ENCODE results near the gene FOXL2NB. TPM values are rescaled to one million over a fixed set of nuclear protein-coding genes. Genes with fewer than 3 reads are reported as not detected.

Gene FOXL2NB
- total and polyA plus RNA-seq, 7 experiments from 2014 or later, result not detected

DNA sequence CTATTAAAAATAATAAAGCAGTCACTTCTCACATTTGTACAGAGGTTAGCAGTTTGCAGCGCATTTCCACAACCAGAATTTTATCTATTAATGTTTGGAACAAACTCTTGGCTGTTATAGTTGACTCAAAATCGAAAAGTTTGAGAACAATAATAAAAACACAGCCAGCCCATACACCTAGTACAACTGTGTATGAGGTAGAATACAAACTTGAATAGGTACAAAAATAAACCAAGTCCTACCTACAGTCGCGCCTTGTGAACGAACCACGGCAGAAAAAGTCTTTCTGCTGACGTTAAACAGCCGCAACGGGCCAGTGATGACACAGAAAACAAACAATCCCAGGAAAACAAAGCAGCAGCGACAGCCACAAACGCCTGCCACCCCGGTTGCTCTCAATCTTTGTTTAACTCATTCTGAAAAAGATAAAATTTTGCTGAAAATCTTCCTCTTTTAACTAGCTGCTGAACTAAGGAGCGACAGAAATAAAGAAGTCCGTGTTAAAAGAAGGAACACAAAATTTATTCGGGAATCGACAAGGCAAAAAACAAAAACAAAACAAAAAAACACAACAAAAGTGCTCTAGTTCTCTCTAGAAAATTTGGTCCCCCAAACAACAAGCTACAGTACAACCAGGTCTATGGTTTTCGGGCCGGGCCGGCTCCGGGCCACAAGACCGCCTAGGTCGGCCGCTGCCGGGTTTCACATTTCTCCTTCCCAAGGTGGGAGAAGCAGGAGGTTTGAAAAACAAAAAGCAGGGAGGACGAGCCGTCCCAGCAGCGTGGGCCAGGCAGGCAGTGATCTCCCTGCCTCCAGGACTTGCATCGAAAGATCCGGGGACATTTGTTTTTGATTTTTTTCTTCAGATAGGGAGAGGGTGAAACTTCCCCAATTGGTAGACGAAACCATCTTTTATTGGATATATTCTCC, 3.0 kb upstream of the FOXL2NB start:
- no peaks in the 10 kb centered on the region for H3K36me3 ChIP-seq (ENCODE audit: control insufficient read depth in 2 of 3, insufficient read depth in 3 of 3, low read length in 3 of 3)
- H3K4me3 ChIP-seq (ENCODE audit: low read length), result no peak overlapping the region
- H3K9me3 ChIP-seq (ENCODE audit: control insufficient read depth in 2 of 3, low read length in 3 of 3), result no peaks in the 10 kb centered on the region
- intact Hi-C loops (cut with micrococcal nuclease), result no loop called here
- peak overlapping the region; percentile 48 to 95 (median 82) for H3K4me3 Mint-ChIP-seq
- H3K27ac Mint-ChIP-seq, result peak overlapping the region in 2 of 9 donors; percentile 28 to 71
- peak in 1 of 9 donors; percentile 19 for DNase-seq
- no peak overlapping the region for H3K27ac ChIP-seq (ENCODE audit: low read depth, low read length)
- H3K27me3 ChIP-seq (ENCODE audit: control insufficient read depth in 2 of 2, insufficient read depth in 2 of 2, low read length in 2 of 2), result peaks cover 13 to 78% of the 10 kb centered on the region in 2 donors
- peaks cover 0 to 2% (median 0%) of the 10 kb centered on the region in 5 donors for H3K36me3 Mint-ChIP-seq
- POLR2A ChIA-PET, result no interaction called here
- peaks cover 14 to 15% of the 10 kb centered on the region in 2 donors for H3K4me1 ChIP-seq (ENCODE audit: control insufficient read depth in 2 of 2, insufficient read depth in 2 of 2, low read length in 2 of 2)
- peaks cover 26 to 50% (median 33%) of the 10 kb centered on the region in 7 donors for H3K4me1 Mint-ChIP-seq
- H3K27me3 Mint-ChIP-seq, result peaks cover 66 to 92% (median 84%) of the 10 kb centered on the region in 5 donors
- no peak for ATAC-seq
- CTCF ChIA-PET, result no interaction called here
- H3K9me3 Mint-ChIP-seq, result peaks cover 0 to 4% (median 0%) of the 10 kb centered on the region in 11 donors

DNA sequence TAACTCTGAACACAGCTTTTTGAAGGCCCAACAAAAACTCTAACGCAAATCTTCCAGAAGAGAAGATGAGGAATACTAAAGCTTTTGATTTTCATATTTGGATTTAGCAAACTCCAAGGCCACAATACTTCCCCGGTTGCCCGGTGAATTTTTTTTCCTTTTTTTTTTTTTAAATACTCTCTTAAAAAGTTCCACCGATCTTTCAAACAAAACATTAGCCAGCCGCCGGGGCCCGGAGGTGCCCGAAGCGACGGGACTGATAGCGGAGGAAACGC, 2.4 kb upstream of the FOXL2NB start:
- H3K4me3 Mint-ChIP-seq, result peak overlapping the region in 9 of 10 donors; percentile 75 to 95 (median 82)
- CTCF ChIA-PET, result no interaction called here
- Histone ChIP-seq H3K4me1 (ENCODE audit: control insufficient read depth in 2 of 2, insufficient read depth in 2 of 2, low read length in 2 of 2) (peaks cover 8 to 18% of the 10 kb centered on the region in 2 donors), H3K27me3 (ENCODE audit: control insufficient read depth in 2 of 2, insufficient read depth in 2 of 2, low read length in 2 of 2) (peaks cover 13 to 77% of the 10 kb centered on the region in 2 donors), H3K4me3 (ENCODE audit: low read length) (no peak overlapping the region), H3K27ac (ENCODE audit: low read depth, low read length) (no peak overlapping the region), H3K36me3 (ENCODE audit: control insufficient read depth in 2 of 3, insufficient read depth in 3 of 3, low read length in 3 of 3) (no peaks in the 10 kb centered on the region), H3K9me3 (ENCODE audit: control insufficient read depth in 2 of 3, low read length in 3 of 3) (no peaks in the 10 kb centered on the region)
- DNase-seq (no peak), ATAC-seq (no peak)
- H3K27ac Mint-ChIP-seq, result peak overlapping the region in 1 of 9 donors; percentile 71
- H3K36me3 Mint-ChIP-seq, result peaks cover 0 to 2% (median 0%) of the 10 kb centered on the region in 5 donors
- peaks cover 29 to 50% (median 38%) of the 10 kb centered on the region in 7 donors for H3K4me1 Mint-ChIP-seq
- peaks cover 72 to 92% (median 84%) of the 10 kb centered on the region in 5 donors for H3K27me3 Mint-ChIP-seq
- peaks cover 0 to 4% (median 0%) of the 10 kb centered on the region in 11 donors for H3K9me3 Mint-ChIP-seq
- POLR2A ChIA-PET, result no interaction called here
- intact Hi-C loops (cut with micrococcal nuclease), result no loop called here

DNA sequence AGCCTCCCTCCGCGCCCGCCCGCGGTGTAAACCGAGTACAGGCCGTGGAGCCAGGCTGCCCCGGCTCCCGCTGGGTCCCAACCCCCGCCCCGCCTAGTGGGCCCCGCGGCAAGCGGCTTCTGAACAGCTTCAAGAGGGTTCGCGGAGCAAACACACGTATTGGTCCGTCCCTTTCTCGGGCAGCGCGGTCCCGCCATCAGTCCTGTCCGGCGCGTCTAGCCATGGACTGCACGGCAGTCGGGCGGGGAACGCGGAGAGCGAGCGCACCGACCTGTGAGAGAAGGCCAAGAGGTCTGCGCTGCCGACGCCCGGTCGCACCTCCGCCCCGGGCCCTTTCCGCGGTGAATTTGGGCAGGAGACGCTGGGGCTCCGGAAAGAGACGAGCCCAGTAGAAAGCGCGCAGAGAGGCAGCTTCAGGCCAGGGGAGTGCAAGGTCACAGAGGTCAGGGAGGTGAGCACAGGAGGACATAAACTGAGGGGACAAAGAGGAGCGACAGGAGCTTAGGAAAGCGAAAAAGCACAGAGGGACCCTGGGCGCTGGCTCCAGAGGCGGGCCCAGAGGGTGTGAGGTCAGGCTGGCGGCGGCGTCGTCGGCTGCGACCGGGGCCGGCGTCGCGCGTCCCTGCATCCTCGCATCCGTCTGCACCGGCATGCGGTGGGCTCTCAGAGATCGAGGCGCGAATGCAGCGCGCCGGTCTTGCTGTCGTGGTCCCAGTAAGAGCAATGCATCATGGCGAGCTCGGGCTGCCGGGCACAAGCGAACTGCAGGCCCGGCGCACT, 1.9 kb upstream of the FOXL2NB start:
- peaks cover 13 to 74% of the 10 kb centered on the region in 2 donors for H3K27me3 ChIP-seq (ENCODE audit: control insufficient read depth in 2 of 2, insufficient read depth in 2 of 2, low read length in 2 of 2)
- Mint-ChIP-seq H3K27me3 (peaks cover 72 to 90% (median 80%) of the 10 kb centered on the region in 5 donors), H3K4me1 (peaks cover 28 to 48% (median 37%) of the 10 kb centered on the region in 7 donors), H3K9me3 (peaks cover 0 to 4% (median 0%) of the 10 kb centered on the region in 11 donors), H3K4me3 (peak overlapping the region; percentile 75 to 95 (median 86)), H3K36me3 (peaks cover 0 to 2% (median 0%) of the 10 kb centered on the region in 5 donors), H3K27ac (peak overlapping the region in 1 of 9 donors; percentile 92)
- POLR2A ChIA-PET, result no interaction called here
- intact Hi-C loops (cut with micrococcal nuclease), result loop anchor here (5.0 kb wide), 2 partner anchors 732 to 1178 kb away; partner anchors contain the start of gene NMNAT3 (in 1 of the 2)
- ATAC-seq (peak; percentile 5), DNase-seq (peak in 1 of 9 donors; percentile 17)
- H3K27ac ChIP-seq (ENCODE audit: low read depth, low read length), result no peak overlapping the region
- peaks cover 6 to 19% of the 10 kb centered on the region in 2 donors for H3K4me1 ChIP-seq (ENCODE audit: control insufficient read depth in 2 of 2, insufficient read depth in 2 of 2, low read length in 2 of 2)
- H3K36me3 ChIP-seq (ENCODE audit: control insufficient read depth in 2 of 3, insufficient read depth in 3 of 3, low read length in 3 of 3), result no peaks in the 10 kb centered on the region
- peak overlapping the region; percentile 30 for H3K4me3 ChIP-seq (ENCODE audit: low read length)
- H3K9me3 ChIP-seq (ENCODE audit: control insufficient read depth in 2 of 3, low read length in 3 of 3), result no peaks in the 10 kb centered on the region
- CTCF ChIA-PET, result no interaction called here

DNA sequence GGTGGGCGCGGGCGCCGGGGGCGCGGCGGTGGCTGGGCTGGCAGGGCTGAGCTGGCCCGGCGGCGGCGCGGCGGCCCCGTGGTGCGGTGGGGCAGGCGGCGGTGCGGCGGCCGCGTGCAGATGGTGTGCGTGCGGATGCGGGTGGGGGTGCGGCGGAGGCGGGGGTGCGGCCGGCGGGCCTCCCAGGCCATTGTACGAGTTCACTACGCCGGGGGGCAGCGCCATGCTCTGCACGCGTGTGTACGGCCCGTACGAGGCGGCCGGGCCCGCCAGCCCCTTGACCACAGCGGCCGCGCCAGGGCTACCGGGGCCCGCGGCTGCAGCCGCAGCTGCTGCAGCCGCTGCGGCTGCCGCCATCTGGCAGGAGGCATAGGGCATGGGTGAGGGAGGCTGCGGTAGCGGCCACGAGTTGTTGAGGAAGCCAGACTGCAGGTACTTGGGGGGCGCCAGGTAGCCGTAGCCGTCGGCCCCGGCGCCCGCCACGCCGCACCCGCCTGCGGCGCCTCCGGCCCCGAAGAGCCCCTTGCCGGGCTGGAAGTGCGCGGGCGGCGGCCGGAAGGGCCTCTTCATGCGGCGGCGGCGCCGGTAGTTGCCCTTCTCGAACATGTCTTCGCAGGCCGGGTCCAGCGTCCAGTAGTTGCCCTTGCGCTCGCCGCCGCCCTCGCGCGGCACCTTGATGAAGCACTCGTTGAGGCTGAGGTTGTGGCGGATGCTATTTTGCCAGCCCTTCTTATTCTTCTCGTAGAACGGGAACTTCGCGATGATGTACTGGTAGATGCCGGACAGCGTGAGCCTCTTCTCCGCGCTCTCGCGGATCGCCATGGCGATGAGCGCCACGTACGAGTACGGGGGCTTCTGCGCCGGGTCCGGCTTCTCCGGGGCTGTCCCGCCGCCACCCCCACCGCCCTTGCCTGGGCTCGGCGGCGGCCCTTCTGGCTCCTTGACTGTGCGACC, 1.0 kb upstream of the FOXL2NB start:
- Histone ChIP-seq H3K27me3 (ENCODE audit: control insufficient read depth in 2 of 2, insufficient read depth in 2 of 2, low read length in 2 of 2) (peaks cover 7 to 68% of the 10 kb centered on the region in 2 donors), H3K4me1 (ENCODE audit: control insufficient read depth in 2 of 2, insufficient read depth in 2 of 2, low read length in 2 of 2) (peaks cover 6 to 19% of the 10 kb centered on the region in 2 donors), H3K9me3 (ENCODE audit: control insufficient read depth in 2 of 3, low read length in 3 of 3) (no peaks in the 10 kb centered on the region), H3K27ac (ENCODE audit: low read depth, low read length) (no peak overlapping the region), H3K36me3 (ENCODE audit: control insufficient read depth in 2 of 3, insufficient read depth in 3 of 3, low read length in 3 of 3) (no peaks in the 10 kb centered on the region), H3K4me3 (ENCODE audit: low read length) (peak overlapping the region; percentile 57)
- intact Hi-C loops (cut with micrococcal nuclease), result loop anchor here (1.0 to 5.0 kb wide), 4 partner anchors 9 to 1179 kb away; partner anchors contain the start of gene NMNAT3 (in 1 of the 2)
- CTCF ChIA-PET, result no interaction called here
- Mint-ChIP-seq H3K9me3 (peaks cover 0 to 4% (median 0%) of the 10 kb centered on the region in 11 donors), H3K36me3 (peaks cover 0 to 2% (median 0%) of the 10 kb centered on the region in 5 donors), H3K4me3 (peak overlapping the region in 9 of 10 donors; percentile 65 to 92 (median 82)), H3K4me1 (peaks cover 26 to 55% (median 39%) of the 10 kb centered on the region in 7 donors), H3K27ac (peak overlapping the region in 1 of 9 donors; percentile 46), H3K27me3 (peaks cover 72 to 90% (median 79%) of the 10 kb centered on the region in 5 donors)
- ATAC-seq, result peak; percentile 22
- POLR2A ChIA-PET, result no interaction called here
- peak in 1 of 9 donors; percentile 13 for DNase-seq

DNA sequence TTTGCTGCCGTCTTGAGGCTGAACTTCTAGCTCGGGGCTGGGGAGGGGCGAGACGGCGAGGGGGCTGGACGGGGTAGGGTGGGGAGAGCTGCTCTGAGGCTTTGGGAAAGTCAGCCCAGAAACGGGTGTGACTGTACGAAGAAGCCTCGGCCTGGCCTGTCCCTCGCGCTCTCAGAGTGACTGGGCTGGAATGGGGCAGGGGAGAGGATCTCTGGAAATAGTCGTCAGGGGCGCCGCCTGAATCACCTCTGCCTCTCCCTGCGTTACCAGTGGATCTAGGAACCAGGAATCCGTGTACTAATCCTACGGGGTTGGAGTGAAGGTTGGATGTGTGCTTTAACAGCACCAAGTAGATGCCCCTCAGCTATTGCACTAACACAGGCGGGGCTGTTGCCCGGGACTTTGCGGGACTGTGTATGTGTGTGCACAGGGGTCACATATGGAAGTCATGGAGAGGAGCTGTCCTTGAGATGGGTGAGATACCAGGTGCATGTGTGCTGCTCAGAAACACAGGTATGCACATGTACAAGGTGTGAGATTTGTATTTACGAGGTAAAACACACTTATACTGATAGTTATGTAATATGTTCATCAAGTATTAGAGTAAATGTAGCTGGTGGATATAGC, 591 bp downstream of the FOXL2NB start:
- Histone ChIP-seq H3K27ac (ENCODE audit: low read depth, low read length) (no peak overlapping the region), H3K27me3 (ENCODE audit: control insufficient read depth in 2 of 2, insufficient read depth in 2 of 2, low read length in 2 of 2) (peaks cover 5 to 58% of the 10 kb centered on the region in 2 donors)
- intact Hi-C loops (cut with micrococcal nuclease), result loop anchor here (5.0 kb wide), 2 partner anchors 730 to 1180 kb away; partner anchors contain the start of gene NMNAT3 (in 1 of the 2)

More for the DNA sequence above, 591 bp downstream of the FOXL2NB start:
- Histone ChIP-seq H3K4me1 (ENCODE audit: control insufficient read depth in 2 of 2, insufficient read depth in 2 of 2, low read length in 2 of 2) (peaks cover 6 to 19% of the 10 kb centered on the region in 2 donors), H3K9me3 (ENCODE audit: control insufficient read depth in 2 of 3, low read length in 3 of 3) (no peaks in the 10 kb centered on the region), H3K36me3 (ENCODE audit: control insufficient read depth in 2 of 3, insufficient read depth in 3 of 3, low read length in 3 of 3) (no peaks in the 10 kb centered on the region), H3K4me3 (ENCODE audit: low read length) (peak overlapping the region; percentile 27)
- Mint-ChIP-seq H3K9me3 (peaks cover 0 to 4% (median 0%) of the 10 kb centered on the region in 11 donors), H3K4me3 (peak overlapping the region; percentile 18 to 92 (median 71)), H3K27me3 (peaks cover 66 to 87% (median 73%) of the 10 kb centered on the region in 5 donors), H3K4me1 (peaks cover 26 to 55% (median 39%) of the 10 kb centered on the region in 7 donors), H3K36me3 (peaks cover 0 to 2% (median 0%) of the 10 kb centered on the region in 5 donors), H3K27ac (no peak overlapping the region)
- DNase-seq (no peak), ATAC-seq (no peak)
- CTCF ChIA-PET, result interaction anchor here (0.5 kb wide), 1 partner anchor 398 kb away, joined by 3 read pairs; no protein-coding TSS in a partner anchor
- POLR2A ChIA-PET, result no interaction called here

Data from naive thymus-derived CD4-positive, alpha-beta T cell (primary cell).